Loucy (cell line): ENCODE data around the gene CYP2A6.
"Not testable (repeated sequence)": the region's sequence is repeated elsewhere in the genome, so short reads cannot be mapped to it uniquely, and the experiment has no call there.

Experiments used
- H2AFZ ChIP-seq: fragments of 200-600 bp; sonication (generic); 2 replicates; pipeline ENCODE4 v1.6.0; 2016; ENCODE audit warnings: antibody characterized with exemption, mild to moderate bottlenecking, low read length, moderate library complexity
- H3F3A ChIP-seq: fragments of 200-600 bp; 2 replicates; pipeline ENCODE4 v1.6.0; 2016; ENCODE audit warnings: antibody characterized with exemption, low read depth, mild to moderate bottlenecking
- H3K27me3 ChIP-seq: fragments of 200-600 bp; sonication (generic); 2 replicates; pipeline ENCODE4 v1.6.1; 2014; ENCODE audit warnings: low read length, mild to moderate bottlenecking; ENCODE audit not compliant: insufficient read depth, poor library complexity, severe bottlenecking
- H3K36me3 ChIP-seq: fragments of 200-600 bp; sonication (generic); 2 replicates; pipeline ENCODE4 v1.6.1; 2016; ENCODE audit warnings: low read length; ENCODE audit not compliant: insufficient read depth
- H3K4me1 ChIP-seq: fragments of 200-600 bp; sonication (generic); 2 replicates; pipeline ENCODE4 v1.5.1; 2014; ENCODE audit warnings: low read length, mild to moderate bottlenecking; ENCODE audit not compliant: insufficient read depth, poor library complexity, severe bottlenecking
- H3K4me2 ChIP-seq: fragments of 200-600 bp; sonication (generic); 2 replicates; pipeline ENCODE4 v1.6.0; 2014; ENCODE audit warnings: antibody characterized with exemption, low read length, low read depth, mild to moderate bottlenecking; ENCODE audit not compliant: poor library complexity, severe bottlenecking
- H3K4me3 ChIP-seq: fragments of 200-600 bp; sonication (generic); 2 replicates; pipeline ENCODE4 v1.5.1; 2014; ENCODE audit warnings: low read length, mild to moderate bottlenecking, mixed read lengths; ENCODE audit not compliant: poor library complexity, severe bottlenecking
- H3K79me2 ChIP-seq: fragments of 200-600 bp; sonication (generic); 2 replicates; pipeline ENCODE4 v1.6.1; 2014; ENCODE audit warnings: low read length; ENCODE audit not compliant: insufficient read depth
- H3K9ac ChIP-seq: fragments of 200-600 bp; sonication (generic); 2 replicates; pipeline ENCODE4 v1.6.0; 2014; ENCODE audit warnings: mild to moderate bottlenecking, low read depth, low read length, moderate library complexity; ENCODE audit not compliant: poor library complexity, severe bottlenecking
- H3K9me2 ChIP-seq: fragments of 200-600 bp; sonication (generic); replicated peaks from 2 replicates; pipeline ENCODE4 v1.6.1; 2016; ENCODE audit warnings: low read depth, low read length, mixed read lengths
- H3K9me3 ChIP-seq: fragments of 200-600 bp; sonication (generic); 2 replicates; pipeline ENCODE4 v1.6.1; 2014; ENCODE audit warnings: mild to moderate bottlenecking, antibody characterized with exemption, low read length, low read depth; ENCODE audit not compliant: insufficient read depth
- H4K20me1 ChIP-seq: fragments of 200-600 bp; sonication (generic); 2 replicates; pipeline ENCODE4 v1.6.0; 2014; ENCODE audit warnings: antibody characterized with exemption, low read length, mild to moderate bottlenecking; ENCODE audit not compliant: insufficient read depth, poor library complexity, severe bottlenecking
- EZH2phosphoT487 ChIP-seq: fragments of 200-600 bp; IDR thresholded peaks from 2 replicates; pipeline ENCODE4 v1.6.1; 2018; ENCODE audit warnings: antibody characterized with exemption, mild to moderate bottlenecking, moderate library complexity, borderline replicate concordance
- TF ChIP-seq, protein P1 (sequence below): fragments of 200-600 bp; sonication (generic); conservative IDR thresholded peaks from 2 replicates; pipeline ENCODE4 v1.5.1; 2014; ENCODE audit warnings: mild to moderate bottlenecking, antibody characterized with exemption, low read length

CYP2A6 gene

DNA sequence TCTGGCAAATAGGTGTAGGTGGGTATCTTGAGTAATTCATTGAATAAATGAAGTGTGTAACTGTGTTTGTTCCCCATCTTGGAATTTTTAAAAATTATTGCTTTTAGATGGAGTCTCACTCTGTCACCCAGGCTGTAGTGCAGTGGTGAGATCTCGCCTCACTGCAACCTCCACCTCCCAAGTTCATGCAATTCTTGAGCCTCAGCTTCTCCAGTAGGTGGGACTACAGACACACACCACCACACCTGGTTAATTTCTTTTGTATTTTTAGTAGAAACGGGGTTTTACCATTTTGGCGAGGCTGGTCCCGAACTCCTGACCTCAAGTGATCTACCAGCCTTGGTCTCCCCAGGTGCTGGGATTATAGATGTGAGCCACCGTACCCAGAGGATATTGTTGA, 7.9 kb upstream of the CYP2A6 start:
- Histone ChIP-seq H3K9me3 (no peaks in the 10 kb centered on the region), H3K79me2 (no peaks in the 10 kb centered on the region), H3K4me1 (no peaks in the 10 kb centered on the region), H3K4me3 (no peak overlapping the region), H3K9ac (no peak overlapping the region), H3K36me3 (no peaks in the 10 kb centered on the region), H2AFZ (no peak overlapping the region), H3K9me2 (no peaks in the 10 kb centered on the region), H3K27me3 (no peaks in the 10 kb centered on the region), H3F3A (no peaks in the 10 kb centered on the region), H3K4me2 (no peak overlapping the region), H4K20me1 (no peaks in the 10 kb centered on the region)
- TF ChIP-seq, protein P1, sequence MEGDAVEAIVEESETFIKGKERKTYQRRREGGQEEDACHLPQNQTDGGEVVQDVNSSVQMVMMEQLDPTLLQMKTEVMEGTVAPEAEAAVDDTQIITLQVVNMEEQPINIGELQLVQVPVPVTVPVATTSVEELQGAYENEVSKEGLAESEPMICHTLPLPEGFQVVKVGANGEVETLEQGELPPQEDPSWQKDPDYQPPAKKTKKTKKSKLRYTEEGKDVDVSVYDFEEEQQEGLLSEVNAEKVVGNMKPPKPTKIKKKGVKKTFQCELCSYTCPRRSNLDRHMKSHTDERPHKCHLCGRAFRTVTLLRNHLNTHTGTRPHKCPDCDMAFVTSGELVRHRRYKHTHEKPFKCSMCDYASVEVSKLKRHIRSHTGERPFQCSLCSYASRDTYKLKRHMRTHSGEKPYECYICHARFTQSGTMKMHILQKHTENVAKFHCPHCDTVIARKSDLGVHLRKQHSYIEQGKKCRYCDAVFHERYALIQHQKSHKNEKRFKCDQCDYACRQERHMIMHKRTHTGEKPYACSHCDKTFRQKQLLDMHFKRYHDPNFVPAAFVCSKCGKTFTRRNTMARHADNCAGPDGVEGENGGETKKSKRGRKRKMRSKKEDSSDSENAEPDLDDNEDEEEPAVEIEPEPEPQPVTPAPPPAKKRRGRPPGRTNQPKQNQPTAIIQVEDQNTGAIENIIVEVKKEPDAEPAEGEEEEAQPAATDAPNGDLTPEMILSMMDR, result no peak
- no peak for TF ChIP-seq EZH2phosphoT487

- H3K4me3 ChIP-seq, H3K27me3 ChIP-seq, H3K9ac ChIP-seq, H2AFZ ChIP-seq, H3K36me3 ChIP-seq, H3K9me2 ChIP-seq, H3K4me1 ChIP-seq, H4K20me1 ChIP-seq, H3K79me2 ChIP-seq, H3K4me2 ChIP-seq, H3K9me3 ChIP-seq, H3F3A ChIP-seq: not testable (repeated sequence)
Measured at GRCh38 chr19:40852467-40853152, 2.4 kb upstream of the CYP2A6 start.

- H3K4me1 ChIP-seq, H3K9me2 ChIP-seq, H3K4me3 ChIP-seq, H4K20me1 ChIP-seq, H3K27me3 ChIP-seq, H3K79me2 ChIP-seq, H2AFZ ChIP-seq, H3K9me3 ChIP-seq, H3K9ac ChIP-seq, H3K4me2 ChIP-seq, H3K36me3 ChIP-seq, H3F3A ChIP-seq: not testable (repeated sequence)
Measured at GRCh38 chr19:40846722-40847121, 3.5 kb downstream of the CYP2A6 start.

DNA sequence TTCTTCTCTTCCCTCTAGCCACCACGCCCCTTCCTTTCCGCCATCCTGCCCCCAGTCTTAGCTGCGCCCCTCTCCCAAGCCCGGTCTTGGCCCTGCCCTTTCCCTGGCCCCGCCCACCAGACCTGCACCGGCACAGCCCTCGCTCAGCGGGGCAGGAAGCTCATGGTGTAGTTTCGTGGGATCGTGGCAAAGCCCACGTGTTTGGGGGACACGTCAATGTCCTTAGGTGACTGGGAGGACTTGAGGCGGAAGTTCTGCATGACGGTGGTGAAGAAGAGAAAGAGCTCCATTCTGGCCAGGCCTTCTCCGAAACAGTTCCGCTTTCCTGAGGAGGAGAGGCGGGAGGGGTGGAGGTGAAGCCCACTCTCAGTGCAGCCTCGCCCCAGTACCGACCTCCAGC, 6.6 kb downstream of the CYP2A6 start:
- H3F3A ChIP-seq, H3K9ac ChIP-seq, H3K4me1 ChIP-seq, H4K20me1 ChIP-seq, H3K27me3 ChIP-seq, H3K79me2 ChIP-seq, H3K9me2 ChIP-seq, H2AFZ ChIP-seq, H3K4me3 ChIP-seq, H3K9me3 ChIP-seq, H3K36me3 ChIP-seq: not testable (repeated sequence)
- peak overlapping the region; percentile 12 for H3K4me2 ChIP-seq

GRCh38 chr19:40842997-40843652, 7.1 kb downstream of the CYP2A6 start:
- H3F3A ChIP-seq, H3K9me3 ChIP-seq, H3K9ac ChIP-seq, H3K27me3 ChIP-seq, H4K20me1 ChIP-seq, H3K4me3 ChIP-seq, H3K4me1 ChIP-seq, H3K9me2 ChIP-seq, H2AFZ ChIP-seq, H3K79me2 ChIP-seq, H3K36me3 ChIP-seq: not testable (repeated sequence)
- peak overlapping the region; percentile 12 for H3K4me2 ChIP-seq

DNA sequence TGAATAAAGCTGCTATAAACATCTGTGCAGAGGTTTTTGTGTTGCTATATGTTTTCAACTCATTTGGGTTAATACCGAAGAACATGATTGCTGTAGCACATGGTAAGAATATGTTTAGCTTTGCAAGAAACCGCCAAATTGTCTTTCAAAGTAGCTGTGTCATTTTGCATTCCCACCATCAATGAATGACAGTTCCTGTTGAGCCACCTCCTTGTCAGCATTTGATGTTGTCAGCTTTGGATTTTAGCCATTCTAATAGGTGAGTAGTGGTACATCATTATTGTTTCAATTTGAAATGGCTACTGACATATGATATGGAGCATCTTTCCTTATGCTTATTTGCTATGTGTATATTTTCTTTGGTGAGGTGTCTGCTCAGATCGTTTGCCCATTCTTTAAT, 8.2 kb downstream of the CYP2A6 start:
- not testable (repeated sequence) for H3K4me3 ChIP-seq, H3F3A ChIP-seq, H3K9ac ChIP-seq, H3K9me2 ChIP-seq, H3K36me3 ChIP-seq, H3K4me1 ChIP-seq, H3K4me2 ChIP-seq, H3K9me3 ChIP-seq, H3K27me3 ChIP-seq, H2AFZ ChIP-seq, H4K20me1 ChIP-seq, H3K79me2 ChIP-seq
